KMS-11 (cell line): Measurements from ENCODE around the gene GDF15.

Experiments
- H2AFZ ChIP-seq: fragments of 200-600 bp; sonication (generic); 2 replicates; pipeline ENCODE4 v1.6.1; 2016; ENCODE audit warnings: antibody characterized with exemption, mixed run types, low read depth
- H3K27ac ChIP-seq: fragments of 200-600 bp; sonication (generic); 2 replicates; pipeline ENCODE4 v1.6.1; 2016; ENCODE audit warnings: mild to moderate bottlenecking, mixed run types
- H3K27me3 ChIP-seq: fragments of 200-600 bp; sonication (generic); 2 replicates; pipeline ENCODE4 v1.6.1; 2017; ENCODE audit warnings: mild to moderate bottlenecking, low read depth, mixed run types, moderate library complexity; ENCODE audit not compliant: insufficient read depth
- H3K36me3 ChIP-seq: fragments of 200-600 bp; sonication (generic); 2 replicates; pipeline ENCODE4 v1.6.1; 2017; ENCODE audit warnings: mild to moderate bottlenecking, mixed run types; ENCODE audit not compliant: insufficient read depth
- H3K4me1 ChIP-seq: fragments of 200-600 bp; sonication (generic); 2 replicates; pipeline ENCODE4 v1.6.1; 2016; ENCODE audit warnings: mild to moderate bottlenecking, low read depth, mixed run types; ENCODE audit not compliant: poor library complexity, severe bottlenecking
- H3K4me2 ChIP-seq: fragments of 200-600 bp; sonication (generic); 2 replicates; pipeline ENCODE4 v1.7.0; 2016; ENCODE audit warnings: mild to moderate bottlenecking, mixed run types
- H3K4me3 ChIP-seq: fragments of 200-600 bp; sonication (generic); IDR thresholded peaks from 2 replicates; pipeline ENCODE4 v1.6.1; 2017; ENCODE audit warnings: low read depth, low read length, mixed read lengths; ENCODE audit not compliant: insufficient read depth
- H3K79me2 ChIP-seq: fragments of 200-600 bp; sonication (generic); 2 replicates; pipeline ENCODE4 v1.6.1; 2016; ENCODE audit warnings: low read depth, mixed run types; ENCODE audit not compliant: insufficient read depth
- H3K9ac ChIP-seq: fragments of 200-600 bp; sonication (generic); 2 replicates; pipeline ENCODE4 v1.6.1; 2016; ENCODE audit warnings: mild to moderate bottlenecking, mixed run types
- H4K20me1 ChIP-seq: fragments of 200-600 bp; sonication (generic); 2 replicates; pipeline ENCODE4 v1.6.1; 2016; ENCODE audit warnings: mild to moderate bottlenecking, mixed run types; ENCODE audit not compliant: insufficient read depth
- CTCF ChIP-seq: fragments of 200-600 bp; sonication (generic); conservative IDR thresholded peaks from 2 replicates; pipeline ENCODE4 v1.6.1; 2017; ENCODE audit warnings: low read depth, mild to moderate bottlenecking, antibody characterized with exemption, low read length, moderate library complexity, mixed read lengths

The GDF15 gene

GRCh38 chr19:18419195-18419698 lies 33.3 kb downstream of the GDF15 start, which contains the start of gene SSBP4:
TSS of gene SSBP4 (plus strand) at chr19:18419398. CDS start at chr19:18419649, 251 bp downstream.
- Histone ChIP-seq H2AFZ (peak within 1 kb of the TSS; percentile 29; the same call in 1 of the 2 replicates), H4K20me1 (no peaks in the 10 kb centered on the region), H3K27ac (no peak within 1 kb of the TSS), H3K9ac (peak within 1 kb of the TSS; percentile 50), H3K79me2 (peaks cover 8% of the 10 kb centered on the region; the same call in 1 of the 2 replicates), H3K27me3 (0 out of 2 replicates have a peak, but pooled peaks cover 11% of the 10 kb centered on the region), H3K4me1 (peaks cover 49% of the 10 kb centered on the region), H3K4me2 (peak within 1 kb of the TSS; percentile 84), H3K4me3 (no peak within 1 kb of the TSS), H3K36me3 (no peaks in the 10 kb centered on the region)
- TF ChIP-seq CTCF, result no peak

- Histone ChIP-seq H2AFZ (peak overlapping the region; percentile 14; the same call in 1 of the 2 replicates), H4K20me1 (no peaks in the 10 kb centered on the region), H3K27me3 (0 out of 2 replicates have a peak, but pooled peaks cover 11% of the 10 kb centered on the region), H3K4me1 (peaks cover 42% of the 10 kb centered on the region), H3K4me3 (no peak overlapping the region), H3K79me2 (peaks cover 8% of the 10 kb centered on the region; the same call in 1 of the 2 replicates), H3K36me3 (no peaks in the 10 kb centered on the region), H3K4me2 (peak overlapping the region; percentile 71), H3K9ac (peak overlapping the region; percentile 50), H3K27ac (no peak overlapping the region)
- no peak for TF ChIP-seq CTCF
Observed at GRCh38 chr19:18419699-18420460, 33.9 kb downstream of the GDF15 start.

- Histone ChIP-seq H4K20me1 (no peaks in the 10 kb centered on the region), H3K36me3 (no peaks in the 10 kb centered on the region), H2AFZ (no peak overlapping the region), H3K79me2 (peaks cover 8% of the 10 kb centered on the region; the same call in 1 of the 2 replicates), H3K4me1 (peaks cover 35% of the 10 kb centered on the region), H3K9ac (no peak overlapping the region), H3K27ac (no peak overlapping the region), H3K4me3 (no peak overlapping the region), H3K27me3 (0 out of 2 replicates have a peak, but pooled peaks cover 11% of the 10 kb centered on the region), H3K4me2 (peak overlapping the region; percentile 71; the same call in 1 of the 2 replicates)
- no peak for TF ChIP-seq CTCF
Observed at GRCh38 chr19:18420930-18421329, 35.0 kb downstream of the GDF15 start.

GRCh38 chr19:18421371-18421959 lies 35.5 kb downstream of the GDF15 start:
- H4K20me1 ChIP-seq, result no peaks in the 10 kb centered on the region
- H2AFZ ChIP-seq, result no peak overlapping the region
- H3K27ac ChIP-seq, result no peak overlapping the region
- H3K4me1 ChIP-seq, result peaks cover 31% of the 10 kb centered on the region
- H3K36me3 ChIP-seq, result no peaks in the 10 kb centered on the region
- no peak overlapping the region for H3K9ac ChIP-seq
- no peak overlapping the region for H3K4me2 ChIP-seq
- no peak for TF ChIP-seq CTCF
- peaks cover 8% of the 10 kb centered on the region; the same call in 1 of the 2 replicates for H3K79me2 ChIP-seq
- 0 out of 2 replicates have a peak, but pooled peaks cover 11% of the 10 kb centered on the region for H3K27me3 ChIP-seq
- H3K4me3 ChIP-seq, result no peak overlapping the region
